Measurements from ENCODE around the gene FNIP2.
"Not testable (repeated sequence)": the region's sequence is repeated elsewhere in the genome, so short reads cannot be mapped to it uniquely, and the experiment has no call there.

The FNIP2 gene

DNA sequence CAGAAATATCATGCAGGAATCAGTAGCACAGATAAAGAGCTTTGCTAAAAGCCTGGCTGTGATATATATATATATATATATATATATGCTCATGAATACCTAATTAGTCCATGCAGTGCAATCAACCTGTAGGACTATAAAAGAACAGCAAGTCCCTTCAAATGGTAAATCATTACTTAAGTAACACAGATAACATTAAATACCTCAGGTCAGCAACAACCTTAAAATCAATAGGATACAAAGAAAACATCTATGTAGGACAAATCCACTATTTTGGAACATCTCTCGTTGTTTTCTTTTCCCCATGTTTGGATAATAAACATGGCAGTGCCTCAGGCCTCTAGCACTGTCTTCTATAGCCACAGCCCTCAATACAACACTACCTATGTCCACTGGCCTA, 106.6 kb downstream of the FNIP2 start:
- DNase-seq: no peak

- DNase-seq: no peak
Observed at GRCh38 chr4:158877069-158877468, 108.2 kb downstream of the FNIP2 start.

- not testable (repeated sequence) for DNase-seq
Observed at GRCh38 chr4:158882142-158882541, 113.3 kb downstream of the FNIP2 start.

- no peak for DNase-seq
Observed at GRCh38 chr4:158884280-158884679, 115.5 kb downstream of the FNIP2 start.

DNA sequence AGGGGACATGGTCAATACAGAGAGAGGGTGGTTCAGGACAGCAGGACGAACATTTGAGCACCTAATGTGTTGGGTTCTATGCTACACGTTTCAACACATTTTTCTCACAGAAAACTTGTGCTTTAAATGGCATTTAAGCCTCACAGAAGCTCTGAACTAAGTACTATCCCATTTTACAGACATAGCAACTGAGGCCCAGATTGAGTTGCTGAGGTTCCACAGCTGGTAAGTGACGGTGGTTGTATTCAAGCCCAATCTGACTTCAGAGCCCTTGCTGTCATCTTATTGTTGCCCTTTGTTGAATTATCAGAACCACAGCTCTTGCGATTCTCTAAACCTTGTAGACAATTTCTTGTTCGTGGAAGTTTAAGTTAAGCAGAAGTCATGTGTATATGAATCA, 116.7 kb downstream of the FNIP2 start:
- DNase-seq: no peak

- no peak for DNase-seq
Observed at GRCh38 chr4:158890294-158890693, 121.5 kb downstream of the FNIP2 start.

DNA sequence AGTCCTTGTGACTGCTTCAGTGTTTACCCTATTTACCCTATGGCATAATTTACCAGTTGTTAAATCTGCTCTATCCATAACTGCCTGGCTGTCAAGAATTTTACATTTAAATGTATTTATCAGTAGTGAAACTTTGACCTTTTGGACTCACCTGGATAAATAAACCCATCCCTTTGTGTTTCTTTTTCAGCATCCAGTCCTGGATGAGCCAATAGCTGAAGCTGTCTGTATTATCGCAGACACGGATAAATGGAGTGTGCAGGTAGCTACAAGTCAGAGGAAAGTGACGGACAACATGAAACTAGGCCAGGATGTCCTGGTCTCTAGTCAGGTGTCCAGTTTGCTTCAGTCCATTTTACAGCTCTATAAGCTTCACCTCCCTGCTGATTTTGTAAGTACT, 122.4 kb downstream of the FNIP2 start:
- DNase-seq: no peak

DNA sequence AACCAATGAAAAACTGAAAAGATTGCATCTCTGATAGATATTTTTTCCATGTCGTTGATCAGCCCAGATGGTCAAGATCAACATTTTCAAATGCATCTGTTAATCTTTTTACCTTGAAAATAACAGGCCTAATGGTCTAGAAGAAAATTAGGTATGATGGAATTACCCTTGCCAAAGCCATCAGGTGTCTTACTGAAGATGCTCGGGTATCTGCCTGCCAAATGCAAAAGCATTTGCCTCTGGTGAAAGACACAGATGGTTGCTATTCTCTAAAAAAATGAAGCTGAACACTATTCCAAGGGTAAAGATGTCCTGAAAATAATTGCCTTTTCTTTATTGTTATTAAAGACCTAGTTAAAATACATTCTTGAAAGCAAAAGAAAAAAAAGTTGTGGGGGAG, 126.0 kb downstream of the FNIP2 start:
- DNase-seq: no peak

DNA sequence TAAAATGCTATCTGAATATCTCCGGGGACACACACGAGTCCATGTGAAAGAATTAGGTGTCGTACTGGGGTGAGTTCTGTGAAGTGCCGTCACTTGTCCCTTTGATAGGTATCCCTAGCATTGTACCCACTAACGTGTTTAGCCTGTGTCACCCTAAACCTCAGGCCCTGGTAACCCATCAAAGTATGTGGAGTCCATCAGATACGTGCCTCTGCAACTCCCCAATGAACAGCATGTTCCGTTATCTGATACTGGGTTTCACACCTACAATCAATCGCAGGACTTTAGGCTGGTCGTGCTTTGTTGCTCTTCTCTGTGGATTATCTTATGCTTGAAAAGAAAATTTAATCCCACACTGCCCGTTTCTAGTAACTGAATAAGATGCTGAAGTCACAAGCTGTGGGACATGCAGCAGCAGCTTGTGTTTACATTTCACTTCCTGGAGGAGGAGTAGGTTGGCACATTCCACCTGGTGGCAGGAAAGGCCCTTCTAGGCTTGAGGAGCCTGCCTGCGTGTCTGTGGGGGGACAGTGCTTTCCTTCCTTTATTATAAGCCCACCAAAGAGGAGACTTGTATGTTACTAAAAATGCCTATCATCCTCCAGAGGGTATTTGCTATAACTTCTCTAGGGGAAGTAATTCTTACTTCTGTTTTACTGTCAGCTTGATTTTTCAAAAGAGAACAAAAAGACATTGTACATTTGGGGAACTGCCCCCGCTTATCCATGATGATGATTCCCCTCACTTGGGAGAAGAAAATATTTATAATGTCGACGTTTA, 127.2 kb downstream of the FNIP2 start:
- DNase-seq: no peak

- not testable (repeated sequence) for DNase-seq
Observed at GRCh38 chr4:158896577-158897238, 127.9 kb downstream of the FNIP2 start.

GRCh38 chr4:158900408-158900807, 131.6 kb downstream of the FNIP2 start:
- not testable (repeated sequence) for DNase-seq

- DNase-seq: not testable (repeated sequence)
Observed at GRCh38 chr4:158902280-158903078, 133.7 kb downstream of the FNIP2 start.

DNA sequence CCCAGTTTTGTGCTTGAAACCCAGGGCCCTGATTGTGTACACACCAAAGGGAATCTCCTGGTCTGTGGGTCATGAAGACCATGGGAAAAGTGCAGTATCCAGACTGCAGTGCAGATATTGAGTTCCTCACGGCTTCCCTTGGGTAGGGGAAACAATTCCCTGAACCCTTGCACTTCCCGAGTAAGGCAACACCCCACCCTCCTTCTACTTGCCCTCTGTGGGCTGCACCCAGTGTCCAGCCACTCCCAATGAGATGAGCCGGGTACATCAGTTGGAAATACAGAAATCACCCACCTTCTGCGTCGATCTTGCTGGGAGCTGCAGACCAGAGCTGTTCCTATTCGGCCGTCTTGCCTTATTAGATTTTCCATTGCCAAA, 134.2 kb downstream of the FNIP2 start:
- DNase-seq: no peak

DNA sequence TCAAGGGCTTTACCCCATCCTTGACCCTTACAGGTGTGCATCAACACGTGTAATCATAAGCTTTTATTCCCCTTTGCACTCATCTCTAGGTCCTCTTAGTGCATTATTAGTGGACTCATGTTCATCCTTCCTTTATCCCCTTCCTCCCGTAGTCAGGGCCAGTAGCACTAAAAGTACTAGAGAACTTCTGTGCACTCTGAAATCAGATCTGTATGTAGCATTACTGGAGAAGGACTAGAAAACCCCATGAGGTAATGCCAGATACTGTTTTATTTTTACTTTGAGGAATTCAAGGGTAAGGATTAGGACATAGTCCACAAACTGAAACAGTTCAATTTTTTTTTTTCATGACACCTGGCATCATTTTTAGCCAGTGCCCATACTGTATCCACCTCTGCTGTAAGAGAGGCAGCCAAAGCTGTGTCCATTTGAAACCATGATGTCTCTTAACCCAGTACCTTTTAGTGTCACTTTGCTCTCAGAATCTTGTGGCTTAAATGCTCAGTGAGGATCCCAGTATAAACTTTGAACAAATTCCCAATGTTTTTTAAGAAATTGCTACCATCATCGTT, 134.7 kb downstream of the FNIP2 start:
- no peak for DNase-seq

GRCh38 chr4:158904815-158905214, 136.0 kb downstream of the FNIP2 start:
- DNase-seq: no peak

DNA sequence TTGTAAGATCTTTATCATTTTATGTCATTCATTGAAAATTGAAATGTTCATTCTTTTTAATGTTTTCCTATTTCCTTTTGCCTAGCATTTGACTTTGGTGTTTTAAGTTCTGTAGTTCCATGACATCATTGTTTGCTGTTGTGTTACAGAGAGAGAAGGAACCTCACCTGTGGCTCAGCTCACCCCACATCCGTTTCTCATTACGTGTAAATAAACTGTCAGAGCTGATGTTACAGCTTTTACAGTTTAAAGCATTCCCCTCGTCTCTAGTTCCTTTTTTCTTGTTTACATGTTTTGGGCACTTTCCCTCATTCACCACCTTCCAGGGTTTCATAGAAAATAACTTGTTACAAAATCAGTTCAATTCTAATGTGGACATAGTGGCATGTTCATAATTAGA, 137.2 kb downstream of the FNIP2 start:
- no peak for DNase-seq

DNA sequence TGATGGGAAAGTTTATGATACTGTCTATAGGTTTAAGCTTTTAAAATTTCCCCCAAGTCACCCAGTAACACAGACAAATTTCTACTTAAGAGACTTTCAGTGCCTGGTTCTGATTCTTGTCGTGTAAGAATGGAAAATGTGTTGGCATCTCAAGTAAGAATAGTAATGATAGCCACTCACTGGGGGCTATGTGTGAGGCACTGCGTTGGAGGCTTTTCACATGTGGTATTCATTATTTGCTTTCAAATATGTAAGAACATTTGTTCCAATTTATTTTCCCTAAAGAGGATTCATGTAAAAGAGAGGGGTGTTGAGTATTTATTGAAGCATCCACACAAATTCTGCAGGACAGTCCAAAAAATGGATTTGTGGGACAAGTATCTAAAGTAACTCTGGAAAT, 143.6 kb downstream of the FNIP2 start:
- DNase-seq: no peak

DNA sequence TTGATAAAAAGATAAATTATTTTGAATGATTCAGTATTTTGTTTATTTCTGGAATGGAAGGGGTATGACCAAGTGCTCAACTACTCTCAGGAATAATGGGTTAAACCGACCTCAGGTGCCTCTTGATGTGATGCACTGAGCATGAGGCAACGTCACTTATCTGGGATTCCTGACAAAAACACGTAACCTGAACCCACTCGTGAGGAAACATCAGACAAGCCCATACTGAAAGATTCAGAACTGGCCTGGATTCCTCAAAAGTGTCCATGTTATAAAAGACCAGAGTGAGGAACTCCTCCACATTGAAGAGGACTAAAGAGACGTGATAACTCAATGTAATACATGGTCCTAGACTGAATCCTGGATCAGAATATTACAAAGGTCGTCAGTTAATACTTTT, 144.0 kb downstream of the FNIP2 start:
- DNase-seq: no peak

DNA sequence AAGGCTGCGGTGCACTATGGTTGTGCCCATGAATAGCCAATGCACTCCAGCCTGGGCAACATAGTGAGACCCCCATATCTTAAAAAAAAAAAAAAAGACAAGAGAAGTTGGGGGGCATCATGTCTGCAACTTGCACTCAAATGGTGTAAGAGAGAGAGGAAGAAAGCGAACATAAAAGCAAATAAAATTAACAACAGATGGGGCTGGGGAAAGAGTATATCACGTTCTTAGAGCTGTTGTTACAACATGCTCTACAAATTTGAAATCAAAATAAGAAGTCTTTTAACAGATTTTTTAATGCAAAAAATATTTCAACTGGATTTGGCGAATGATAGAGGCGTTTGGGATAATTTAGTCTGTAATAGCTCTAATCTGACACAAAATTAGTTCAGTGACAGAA, 144.9 kb downstream of the FNIP2 start:
- DNase-seq: no peak

GRCh38 chr4:158914218-158914617, 145.4 kb downstream of the FNIP2 start:
- DNase-seq: no peak

DNA sequence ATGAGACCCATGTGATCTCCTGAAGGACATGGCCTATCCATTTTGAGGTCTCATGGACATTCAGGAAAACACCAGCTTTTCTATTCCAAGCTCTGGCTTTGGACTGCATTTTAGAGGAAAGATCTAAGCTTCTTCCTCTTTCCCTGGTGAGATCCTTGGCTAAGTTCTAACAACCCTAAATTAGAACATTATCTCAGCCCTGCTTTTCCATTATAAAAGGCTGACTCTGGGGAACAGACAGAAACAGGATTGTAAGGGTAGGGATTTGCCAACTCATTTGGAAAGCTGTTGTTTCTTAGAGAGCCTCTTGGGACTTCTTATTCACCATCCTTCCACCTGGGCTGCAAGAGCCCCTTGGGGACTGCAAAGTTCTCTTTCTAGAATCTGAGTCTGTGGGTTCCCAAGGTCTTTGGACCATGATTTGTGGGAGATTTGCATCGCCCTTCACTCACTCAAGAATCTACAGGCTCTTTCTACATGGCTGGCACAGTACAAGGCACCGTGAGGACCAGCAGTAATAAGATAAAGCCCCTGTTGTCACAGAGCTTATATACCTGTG, 146.9 kb downstream of the FNIP2 start:
- no peak for DNase-seq

- DNase-seq: not testable (repeated sequence)
Observed at GRCh38 chr4:158920452-158920996, 151.7 kb downstream of the FNIP2 start.

DNA sequence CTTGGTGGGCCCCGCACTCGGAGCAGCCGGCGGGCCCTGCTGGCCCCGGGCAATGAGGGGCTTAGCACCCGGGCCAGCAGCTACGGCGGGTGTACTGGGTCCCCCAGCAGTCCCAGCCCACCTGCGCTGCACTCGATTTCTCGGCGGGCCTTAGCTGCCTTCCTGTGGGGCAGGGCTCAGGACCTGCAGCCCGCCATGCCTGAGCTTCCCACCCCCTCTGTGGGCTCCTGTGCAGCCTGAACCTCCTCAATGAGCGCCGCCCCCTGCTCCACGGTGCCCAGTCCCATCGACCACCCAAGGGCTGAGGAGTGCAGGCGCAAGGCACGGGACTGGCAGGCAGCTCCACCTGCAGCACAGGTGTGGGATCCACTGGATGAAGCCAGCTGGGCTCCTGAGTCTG, 158.9 kb downstream of the FNIP2 start:
- not testable (repeated sequence) for DNase-seq

All from NCI-H1092 (cell line).